Effector CD8-positive, alpha-beta T cell (primary cell): ENCODE measurements around the gene WWOX.

Source experiments
- DNase-seq: peaks from one replicate; lab custom pipeline; 2025; lab: John Stamatoyannopoulos, UW

WWOX gene

DNA sequence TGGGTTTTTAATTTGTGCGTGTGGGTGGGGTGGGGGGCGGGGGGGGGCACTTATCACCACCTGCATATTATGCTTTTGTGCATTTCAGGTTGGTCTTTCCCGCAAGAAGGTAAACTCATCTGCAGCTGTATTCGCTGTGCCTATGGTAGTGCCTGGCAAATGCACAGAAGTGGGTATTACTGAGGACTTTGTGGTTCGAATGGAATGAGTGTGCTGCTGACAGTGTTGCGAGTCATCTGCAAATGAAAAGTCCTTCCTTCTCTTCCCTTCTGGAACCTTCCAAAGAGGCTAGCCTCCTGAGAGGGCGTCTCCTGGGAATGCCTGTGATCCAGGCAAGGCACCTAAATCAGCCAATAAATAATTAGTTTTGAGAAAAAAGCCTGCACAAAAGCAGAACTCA is 968.1 kb downstream of the WWOX start:
- no peak for DNase-seq

DNA sequence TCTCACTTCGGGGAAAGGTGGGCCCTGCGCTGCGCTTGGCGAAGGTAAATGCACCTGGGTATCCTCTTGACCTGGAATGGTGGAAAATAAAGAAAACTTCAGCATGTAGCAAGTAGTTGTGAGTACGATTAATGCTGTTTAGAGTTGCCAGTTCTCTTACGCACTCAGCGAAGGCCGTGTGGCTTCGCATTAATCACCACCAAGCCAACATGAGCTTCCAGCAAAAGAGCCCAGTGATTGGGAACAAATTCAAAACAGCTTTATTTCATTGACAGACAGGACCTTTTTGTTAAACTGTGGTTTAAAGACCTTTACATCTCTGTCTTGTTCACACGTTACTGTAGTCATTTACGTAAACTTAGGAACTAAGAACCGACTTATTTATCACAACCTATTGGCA is 969.7 kb downstream of the WWOX start:
- no peak for DNase-seq

DNA sequence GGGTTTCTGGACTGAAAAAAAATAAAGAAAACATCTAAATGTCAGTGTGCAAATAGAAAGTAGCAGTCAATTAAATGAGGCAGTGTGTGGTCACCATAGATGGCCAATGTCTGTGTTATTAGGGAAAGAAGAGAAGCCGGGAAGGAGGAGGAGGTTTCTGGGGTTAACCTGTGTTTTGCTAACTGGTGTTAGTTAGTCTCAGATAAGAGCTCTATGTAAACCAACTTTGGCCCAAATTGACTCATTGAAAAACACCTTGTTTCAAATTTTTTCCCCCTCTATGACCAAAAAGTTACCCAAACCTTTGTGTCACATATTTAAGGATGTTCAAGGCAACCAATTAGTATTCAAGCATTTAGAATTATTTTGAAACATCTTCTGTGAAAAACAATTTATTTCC is 970.2 kb downstream of the WWOX start:
- no peak for DNase-seq

DNA sequence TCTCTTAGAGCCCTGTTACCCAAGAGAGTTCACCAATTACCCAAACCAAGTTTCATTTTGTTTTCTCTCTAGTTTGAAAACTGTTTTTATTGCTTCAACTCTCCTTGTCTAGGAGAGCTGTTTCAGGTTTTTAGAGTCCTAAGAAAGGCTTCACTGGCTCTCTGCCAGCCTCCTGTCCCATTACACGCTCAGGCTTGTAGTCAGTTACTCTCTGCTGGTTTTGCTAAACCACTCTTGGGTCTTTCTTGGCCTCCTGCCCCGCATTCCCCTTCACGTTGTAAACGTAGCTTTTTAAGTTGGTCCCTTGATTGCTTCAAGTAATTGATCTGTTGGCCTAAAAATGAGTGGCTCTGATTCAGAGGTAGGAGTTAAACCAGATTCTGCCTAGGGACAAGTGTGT is 972.0 kb downstream of the WWOX start:
- DNase-seq = no peak

GRCh38 chr16:79072517-79072916 is 973.1 kb downstream of the WWOX start:
- no peak for DNase-seq

DNA sequence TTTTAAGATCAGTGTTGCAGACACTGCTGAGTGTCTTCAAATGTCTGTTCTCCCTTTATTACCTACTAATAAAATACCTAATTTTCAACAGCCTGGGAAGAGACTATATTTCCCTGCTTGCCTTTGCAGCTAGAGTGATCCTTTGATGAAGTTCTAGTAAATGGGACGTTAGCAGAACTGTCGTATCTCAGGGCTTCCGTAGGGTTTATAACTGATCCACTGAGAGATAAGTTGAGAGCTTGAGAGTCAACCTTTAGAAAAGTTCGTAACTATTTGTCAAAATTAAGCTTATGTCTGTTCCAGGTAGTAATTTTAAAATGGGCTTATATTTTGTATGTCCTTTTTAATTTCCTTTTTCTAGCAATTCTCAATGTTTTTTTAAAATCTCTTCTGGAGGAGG is 974.1 kb downstream of the WWOX start:
- no peak for DNase-seq

DNA sequence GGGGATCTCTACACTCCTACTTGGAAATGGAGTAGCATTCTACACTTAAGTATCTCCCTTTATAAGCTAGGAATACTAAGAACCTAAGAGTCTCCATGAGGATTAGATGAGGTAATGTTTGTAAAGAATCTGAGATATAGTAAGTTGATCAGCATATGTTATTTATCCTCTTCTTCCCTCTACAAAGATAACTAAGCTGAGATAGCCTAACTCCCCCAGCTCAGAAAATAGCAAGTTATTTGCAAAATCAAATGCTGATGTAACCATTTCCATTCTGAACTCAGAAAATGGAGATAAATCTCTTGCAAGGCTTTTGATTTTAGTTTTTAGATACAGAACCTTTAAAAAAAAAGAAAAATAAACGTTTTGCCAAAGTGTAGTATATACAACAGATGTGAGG is 975.1 kb downstream of the WWOX start:
- no peak for DNase-seq

- no peak for DNase-seq
These were observed 975.5 kb downstream of the WWOX start for GRCh38 chr16:79074951-79075350.

- no peak for DNase-seq
These were observed 976.8 kb downstream of the WWOX start for GRCh38 chr16:79076047-79076767.

- no peak for DNase-seq
These were observed 977.9 kb downstream of the WWOX start for GRCh38 chr16:79077346-79077745.

DNA sequence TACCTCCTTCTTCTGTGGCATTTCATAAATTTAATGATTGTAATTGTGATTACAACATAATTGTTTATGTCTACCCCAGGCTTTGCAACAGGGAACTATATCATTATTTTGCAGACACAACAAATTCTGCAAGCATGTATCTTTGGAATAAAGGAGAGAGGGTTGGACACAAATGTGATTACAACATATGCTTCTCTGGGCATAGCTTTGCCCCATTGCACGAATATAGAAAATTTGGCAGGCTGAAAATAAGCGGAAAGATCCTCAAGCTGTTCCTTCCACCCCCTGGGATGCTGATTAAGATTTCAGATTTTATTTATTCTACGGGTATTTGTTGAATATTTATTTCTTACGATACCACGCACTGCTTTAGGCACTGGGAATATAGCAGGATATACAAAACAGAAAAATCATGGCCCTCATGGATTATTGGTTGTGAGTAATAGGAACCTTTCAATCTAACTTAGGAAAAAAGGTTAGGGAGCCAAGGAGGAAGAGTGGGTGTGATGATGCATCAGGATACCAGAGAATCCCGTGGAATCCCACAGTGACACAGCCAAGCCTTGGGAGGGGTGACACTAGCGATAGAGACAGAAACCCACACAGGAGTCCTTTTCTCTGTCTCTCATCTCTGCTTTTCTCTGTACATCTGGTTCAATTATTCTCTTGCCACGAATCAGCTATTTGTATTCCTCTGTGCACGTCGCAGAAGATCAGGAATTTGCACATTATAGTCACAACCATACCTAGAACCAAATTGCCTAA is 980.4 kb downstream of the WWOX start:
- DNase-seq = no peak

DNA sequence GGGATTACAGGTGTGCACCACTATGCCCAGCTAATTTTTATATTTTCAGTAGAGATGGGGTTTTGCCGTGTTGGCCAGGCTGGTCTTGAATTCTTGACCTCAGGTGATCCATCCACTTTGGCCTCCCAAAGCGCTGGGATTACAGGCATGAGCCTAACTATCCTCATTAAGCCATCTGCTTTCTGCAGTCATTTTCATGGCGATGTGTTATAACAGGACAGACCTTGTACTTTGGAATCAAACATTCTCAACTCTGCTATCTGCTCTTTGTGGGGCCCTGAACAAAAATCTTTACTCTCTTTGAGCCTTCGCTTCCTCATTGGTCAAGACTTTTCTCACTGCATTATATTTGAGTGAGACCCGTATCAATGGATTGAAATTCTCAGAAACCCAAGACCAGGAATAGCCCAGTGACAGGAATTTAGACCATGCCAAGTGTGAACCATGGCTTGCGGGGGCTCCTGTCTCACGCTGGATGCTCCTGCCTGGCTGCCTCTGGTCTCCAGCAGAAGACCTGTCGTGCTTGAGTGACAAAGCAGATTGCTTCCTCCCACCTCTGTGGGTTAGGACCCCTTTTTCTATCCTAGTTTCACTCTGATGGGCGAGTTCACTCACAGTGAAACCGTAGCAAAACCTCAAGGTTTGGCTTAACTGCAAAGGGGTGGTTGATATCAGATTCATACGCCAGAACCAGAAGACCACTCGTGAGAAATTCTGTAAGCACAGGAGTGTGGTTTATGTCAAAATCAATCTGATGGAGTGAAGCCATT is 982.0 kb downstream of the WWOX start:
- DNase-seq = no peak

- no peak for DNase-seq
These were observed 983.5 kb downstream of the WWOX start for GRCh38 chr16:79082970-79083369.

DNA sequence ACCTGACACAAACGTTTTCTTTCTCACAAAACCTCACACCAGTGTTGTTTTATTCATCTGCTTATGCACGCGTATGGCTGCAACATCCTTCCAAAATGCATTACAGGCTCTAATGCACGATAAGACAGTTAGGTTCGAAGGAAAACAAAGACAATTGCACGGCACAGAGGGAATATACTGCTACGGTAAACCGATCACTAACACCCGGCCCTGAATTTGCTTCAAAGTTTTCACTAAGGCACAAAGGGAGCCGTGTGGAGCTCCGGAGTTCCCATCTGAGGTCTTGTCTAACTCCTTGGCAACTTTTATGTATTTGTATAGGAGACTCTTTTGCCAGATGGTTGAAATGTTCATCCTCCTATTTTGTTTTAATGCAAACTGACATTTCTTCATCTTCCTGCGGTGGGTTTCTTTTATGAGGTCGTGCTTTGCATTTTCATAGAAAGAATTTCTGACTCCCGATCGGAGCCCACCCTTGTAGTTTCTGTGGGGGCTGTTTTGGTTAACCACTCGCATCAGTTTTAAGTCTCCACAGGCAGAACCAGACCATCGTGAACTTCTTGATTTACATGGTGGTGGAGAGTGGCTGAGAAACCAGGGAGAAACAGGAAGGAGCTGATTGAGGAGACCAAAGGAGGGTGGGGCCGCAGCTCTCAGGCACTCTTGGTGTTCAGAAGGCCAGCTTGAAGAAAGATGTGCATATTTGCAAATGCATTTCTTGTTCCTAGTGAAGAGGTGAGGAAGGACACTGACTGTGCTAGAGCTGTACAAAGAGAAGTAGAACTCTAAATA is 984.2 kb downstream of the WWOX start:
- no peak for DNase-seq

- DNase-seq = no peak
These were observed 989.5 kb downstream of the WWOX start for GRCh38 chr16:79088971-79089370.

DNA sequence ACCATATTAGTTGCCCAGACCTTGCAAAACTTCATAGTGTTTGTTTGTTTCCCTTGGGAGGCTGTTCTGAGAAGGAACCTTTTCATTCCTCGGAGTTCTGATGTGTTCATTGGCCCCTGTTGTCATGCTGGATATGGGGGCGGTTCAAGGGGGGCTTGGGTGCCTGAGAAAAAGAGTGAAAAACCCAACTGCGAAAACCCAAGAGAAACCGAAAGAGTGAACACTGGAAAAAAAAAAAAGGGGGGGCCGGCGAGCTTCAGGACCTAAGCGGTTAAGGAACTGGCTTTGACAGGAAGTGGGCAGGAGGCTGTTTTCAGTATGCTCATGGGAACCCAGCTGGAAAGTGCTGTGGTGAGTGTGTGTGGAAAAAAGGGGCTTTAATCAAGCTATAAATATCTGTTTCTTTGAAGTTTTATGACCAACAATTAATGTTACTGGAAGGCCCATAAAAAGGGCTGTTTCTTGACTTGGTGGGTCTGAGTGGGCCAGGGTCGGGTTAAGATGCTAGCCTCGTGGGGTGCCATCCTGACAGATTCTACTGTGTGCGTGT is 990.4 kb downstream of the WWOX start:
- DNase-seq = no peak

GRCh38 chr16:79090966-79091365 is 991.5 kb downstream of the WWOX start:
- no peak for DNase-seq

DNA sequence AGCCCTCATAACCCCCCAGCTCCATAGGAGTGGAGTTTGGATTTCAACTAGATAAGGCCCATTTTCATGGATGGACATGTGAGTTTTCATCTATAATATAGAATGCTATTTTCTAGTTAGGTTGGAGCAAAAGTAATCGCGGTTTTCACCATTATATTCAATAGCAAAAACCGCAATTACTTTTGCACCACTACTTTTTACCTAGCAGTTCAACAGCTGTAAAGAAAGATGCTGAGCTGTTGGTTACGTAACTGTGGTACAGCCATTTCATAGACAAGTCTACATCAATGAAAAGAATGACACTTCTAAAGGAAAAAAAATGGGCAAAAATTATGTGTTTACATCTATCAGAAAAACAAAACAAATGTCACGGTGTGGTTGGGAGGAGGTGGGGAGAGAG is 993.4 kb downstream of the WWOX start:
- no peak for DNase-seq

DNA sequence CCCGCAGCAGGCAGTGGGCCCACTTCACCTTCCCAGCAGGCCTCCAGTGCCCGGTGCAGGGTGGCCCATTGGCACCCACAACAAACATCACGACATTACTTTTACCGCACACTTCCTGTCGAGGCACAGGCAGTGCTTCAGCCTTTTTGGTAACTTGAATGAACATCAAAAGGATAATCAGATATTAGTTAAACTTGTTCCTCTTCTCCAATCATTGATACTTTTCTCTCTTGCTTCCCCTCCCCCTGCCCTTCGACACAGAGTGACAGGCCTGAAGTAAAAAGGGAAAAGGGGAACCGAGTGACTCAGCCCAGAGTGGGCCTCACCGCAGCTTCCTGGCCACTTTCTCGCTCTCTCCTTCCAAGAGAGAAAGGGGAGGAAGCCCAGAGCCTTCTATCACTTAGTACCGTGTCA is 994.1 kb downstream of the WWOX start:
- DNase-seq = no peak

- no peak for DNase-seq
These were observed 996.8 kb downstream of the WWOX start for GRCh38 chr16:79096246-79096645.

GRCh38 chr16:79097166-79097565 is 997.7 kb downstream of the WWOX start:
- DNase-seq = no peak

- no peak for DNase-seq
These were observed 998.3 kb downstream of the WWOX start for GRCh38 chr16:79097771-79098170.
